CD4-positive, alpha-beta T cell (primary cell): ENCODE results near the gene SYNJ1. TPM values are rescaled to one million over a fixed set of nuclear protein-coding genes. Genes with fewer than 3 reads are reported as not detected.
"Not testable (repeated sequence)": the region's sequence is repeated elsewhere in the genome, so short reads cannot be mapped to it uniquely, and the experiment has no call there.

Experiments used
- ATAC-seq: fragments of 200-7000 bp; cut with Tn5 transposase; one replicate; pipeline ENCODE4 v1.10.0; 2022; ENCODE audit warnings: mild to moderate bottlenecking; ENCODE audit not compliant: poor library complexity
- CTCF ChIA-PET: fragments of 350-600 bp; sonication (Branson Sonifier 250); formaldehyde crosslinking; loops from one replicate; lab custom pipeline; 2021; ENCODE audit warnings: antibody characterized with exemption, inconsistent platforms; lab: Charles Lee
- POLR2A ChIA-PET: fragments of 350-600 bp; sonication (Branson Sonifier 250); formaldehyde crosslinking; loops from one replicate; lab custom pipeline; 2021; ENCODE audit warnings: antibody characterized with exemption, inconsistent platforms; lab: Charles Lee
- DNase-seq, 14 experiments: peaks; one replicate each; pipeline ENCODE4 v3.0.0-alpha.2; 2013 to 2020; ENCODE audit warnings: mixed read lengths in 2 of 14
- H3K27ac ChIP-seq, 2 donors: one replicate each; pipeline versions ENCODE4 v1.5.1 to v1.7.0; 2013; ENCODE audit warnings: low read length in 2 of 2, low read depth in 1 of 2, mild to moderate bottlenecking in 1 of 2
- H3K27me3 ChIP-seq, 2 experiments: 1 replicate in 1 of 2; 2 replicates in 1 of 2; pipeline versions ENCODE4 v1.6.1 to v1.7.0; 2013; ENCODE audit warnings: low read length in 2 of 2, control low read depth in 1 of 2, mild to moderate bottlenecking in 1 of 2, moderate library complexity in 1 of 2; ENCODE audit not compliant: insufficient read depth in 2 of 2, control insufficient read depth in 1 of 2
- H3K36me3 ChIP-seq: one replicate; pipeline ENCODE4 v1.6.1; 2013; ENCODE audit warnings: low read length, control low read depth; ENCODE audit not compliant: insufficient read depth
- H3K4me1 ChIP-seq: one replicate; pipeline ENCODE4 v1.6.1; 2013; ENCODE audit warnings: low read length, control low read depth; ENCODE audit not compliant: insufficient read depth
- H3K4me3 ChIP-seq: one replicate; pipeline ENCODE4 v1.5.1; 2013; ENCODE audit warnings: mild to moderate bottlenecking, low read length, moderate library complexity
- H3K9me3 ChIP-seq, 2 experiments: 1 replicate in 1 of 2; 2 replicates in 1 of 2; pipeline versions ENCODE4 v1.6.1 to v1.7.0; 2013; ENCODE audit warnings: low read length in 2 of 2, mild to moderate bottlenecking in 2 of 2, control low read depth in 1 of 2, moderate library complexity in 1 of 2; ENCODE audit not compliant: control insufficient read depth in 1 of 2, insufficient read depth in 1 of 2
- H3K27ac Mint-ChIP-seq: one replicate; pipeline ENCODE4 v1.8.0; 2020; ENCODE audit warnings: mixed read lengths
- H3K27me3 Mint-ChIP-seq: one replicate; pipeline ENCODE4 v1.8.0; 2021; ENCODE audit warnings: mixed read lengths
- H3K36me3 Mint-ChIP-seq: one replicate; pipeline ENCODE4 v1.8.0; 2021; ENCODE audit warnings: low read depth, mixed read lengths
- H3K4me1 Mint-ChIP-seq: one replicate; pipeline ENCODE4 v1.8.0; 2021; ENCODE audit warnings: low read depth, mixed read lengths
- H3K4me3 Mint-ChIP-seq: one replicate; pipeline ENCODE4 v1.8.0; 2020; ENCODE audit warnings: mild to moderate bottlenecking, mixed read lengths
- H3K9me3 Mint-ChIP-seq: one replicate; pipeline ENCODE4 v1.8.0; 2020; ENCODE audit warnings: mixed read lengths
- CTCF ChIP-seq: fragments of 200-600 bp; IDR thresholded peaks from one replicate; pipeline ENCODE4 v1.8.0; 2022; ENCODE audit warnings: antibody characterized with exemption, mild to moderate bottlenecking
- intact Hi-C, 2 experiments: fragments of 100-400 bp; cut with DNase I in 1 of 2; cut with micrococcal nuclease in 1 of 2; formaldehyde crosslinking; loops; one replicate each; pipeline versions ENCODE4 v1.15.1 to v1.9.0; 2023 to 2025; cut with DNase I, micrococcal nuclease
- total RNA-seq, 174 experiments: library from RNA in 2 of 174; stranded (reverse) in 2 of 174; gene quantifications; one replicate each; pipeline ENCODE4 v1.2.3 and lab custom pipeline; 2021 to 2026

The SYNJ1 gene
- total RNA-seq, 2 experiments from 2014 or later, result 14.3 to 15.6 TPM

GRCh38 chr21:32612075-32612998, 115.5 kb downstream of the SYNJ1 start, which contains the start of gene CFAP298:
Gene CFAP298 (minus strand): TSS chr21:32612377. CDS start chr21:32612243, 134 bp downstream.
- TF ChIP-seq CTCF, result no peak
- Mint-ChIP-seq H3K27ac (peak within 1 kb of the TSS; percentile 87), H3K4me3 (peak within 1 kb of the TSS; percentile 99), H3K9me3 (no peaks in the 10 kb centered on the region), H3K36me3 (peaks cover 40% of the 10 kb centered on the region), H3K27me3 (no peaks in the 10 kb centered on the region), H3K4me1 (peaks cover 27% of the 10 kb centered on the region)
- H3K9me3 ChIP-seq, result no peaks in the 10 kb centered on the region
- CTCF ChIA-PET, result interaction anchor here (1.0 to 1.6 kb wide), 3 partner anchors 11 to 868 kb away, joined by 4 to 9 read pairs (median 5); partner anchors contain the start of genes PAXBP1 and TMEM50B
- H3K27me3 ChIP-seq, result no peaks in the 10 kb centered on the region
- peak within 1 kb of the TSS; percentile 83 for H3K4me3 ChIP-seq
- POLR2A ChIA-PET, result interaction anchor here (0.9 to 3.4 kb wide), 10 partner anchors 12 to 931 kb away, joined by 3 to 19 read pairs (median 8); partner anchors contain the start of genes EVA1C, PAXBP1, SON and SYNJ1
- intact Hi-C loops, result loop anchor here (2.0 to 5.0 kb wide), 5 partner anchors 115 to 335 kb away; partner anchors contain the start of genes MIS18A (in 1 of the 2), PAXBP1 (in 1 of the 2), SYNJ1 (in 1 of the 2) and URB1 (in 1 of the 2)
- H3K27ac ChIP-seq, result peak within 1 kb of the TSS; percentile 76 to 96
- peak; percentile 93 for ATAC-seq
- DNase-seq, result peak; percentile 76 to 98 (median 86)
- H3K4me1 ChIP-seq, result peaks cover 26% of the 10 kb centered on the region
- peaks cover 23% of the 10 kb centered on the region for H3K36me3 ChIP-seq

- Histone ChIP-seq H3K27me3 (no peaks in the 10 kb centered on the region), H3K9me3 (no peaks in the 10 kb centered on the region), H3K4me3 (peak overlapping the region; percentile 83), H3K27ac (peak overlapping the region; percentile 76 to 96), H3K4me1 (peaks cover 26% of the 10 kb centered on the region), H3K36me3 (peaks cover 28% of the 10 kb centered on the region)
- ChIA-PET CTCF (interaction anchor here (1.0 to 1.6 kb wide), 2 partner anchors 11 to 868 kb away, joined by 3 to 4 read pairs; partner anchors contain the start of gene TMEM50B), POLR2A (interaction anchor here (0.9 to 3.4 kb wide), 8 partner anchors 12 to 932 kb away, joined by 3 to 19 read pairs (median 8); partner anchors contain the start of genes EVA1C, SON, SYNJ1 and URB1)
- no peak for TF ChIP-seq CTCF
- Mint-ChIP-seq H3K4me1 (peaks cover 27% of the 10 kb centered on the region), H3K9me3 (no peaks in the 10 kb centered on the region), H3K4me3 (peak overlapping the region; percentile 99), H3K27me3 (no peaks in the 10 kb centered on the region), H3K27ac (peak overlapping the region; percentile 87), H3K36me3 (peaks cover 45% of the 10 kb centered on the region)
- intact Hi-C loops, result loop anchor here (2.0 to 5.0 kb wide), 6 partner anchors 43 to 334 kb away; partner anchors contain the start of genes MIS18A (in 2 of the 2), PAXBP1 (in 1 of the 2) and SYNJ1 (in 1 of the 2)
- ATAC-seq, result no peak
- peak in 11 of 14 experiments; percentile 5 to 57 (median 14) for DNase-seq
Measured at GRCh38 chr21:32611471-32611997, 116.3 kb downstream of the SYNJ1 start.

- DNase-seq, H3K9me3 Mint-ChIP-seq, H3K27me3 Mint-ChIP-seq, H3K27ac Mint-ChIP-seq, ATAC-seq, H3K9me3 ChIP-seq, H3K27ac ChIP-seq, H3K27me3 ChIP-seq: not testable (repeated sequence)
- Mint-ChIP-seq H3K36me3 (peaks cover 51% of the 10 kb centered on the region), H3K4me1 (peaks cover 27% of the 10 kb centered on the region), H3K4me3 (peak overlapping the region; percentile 56)
- intact Hi-C loops, result loop anchor here (2.0 to 5.0 kb wide), 6 partner anchors 42 to 334 kb away; partner anchors contain the start of genes MIS18A (in 2 of the 2), PAXBP1 (in 1 of the 2) and SYNJ1 (in 1 of the 2)
- Histone ChIP-seq H3K36me3 (peaks cover 34% of the 10 kb centered on the region), H3K4me3 (peak overlapping the region; percentile 83), H3K4me1 (peaks cover 26% of the 10 kb centered on the region)
- ChIA-PET CTCF (interaction anchor here (1.0 kb wide), 1 partner anchor 10 kb away, joined by 3 read pairs; no protein-coding TSS in a partner anchor), POLR2A (interaction anchor here (2.4 to 3.4 kb wide), 4 partner anchors 11 to 199 kb away, joined by 11 to 19 read pairs (median 16); partner anchors contain the start of genes EVA1C and SYNJ1)
Measured at GRCh38 chr21:32610940-32611339, 116.9 kb downstream of the SYNJ1 start.
